K562 (cell line): ENCODE data around the gene AGO4. TPM values are rescaled to one million over a fixed set of nuclear protein-coding genes. Genes with fewer than 3 reads are reported as not detected.

Source experiments
- ELK3 ChIP-seq: fragments of 450-650 bp; formaldehyde crosslinking; IDR thresholded peaks from 2 replicates; pipeline ENCODE4 v1.4.0; 2020; ENCODE audit warnings: mild to moderate bottlenecking
- FOXA3 ChIP-seq, 2 experiments: fragments of 450-650 bp in 1 of 2; sonication (generic) in 1 of 2; formaldehyde crosslinking; IDR thresholded peaks in 1 of 2; conservative IDR thresholded peaks in 1 of 2; 2 replicates each; pipeline versions ENCODE4 v1.4.0 to v1.8.0; 2020 to 2022; ENCODE audit warnings: mild to moderate bottlenecking in 2 of 2, missing genetic modification reagents in 1 of 2
- MAZ ChIP-seq, 2 experiments: fragments of 450-650 bp in 1 of 2; sonication (generic) in 1 of 2; formaldehyde crosslinking; IDR thresholded peaks in 1 of 2; conservative IDR thresholded peaks in 1 of 2; 2 replicates each; pipeline versions ENCODE4 v1.4.0 to v1.5.0; 2020; ENCODE audit warnings: mild to moderate bottlenecking in 1 of 2, missing genetic modification reagents in 1 of 2
- MIER1 ChIP-seq: fragments of 450-650 bp; IDR thresholded peaks from 2 replicates; pipeline ENCODE4 v1.6.1; 2016; ENCODE audit warnings: antibody characterized with exemption, mild to moderate bottlenecking, low read depth
- PHF8 ChIP-seq: fragments of 200-600 bp; sonication (generic); IDR thresholded peaks from 2 replicates; pipeline ENCODE4 v1.6.1; 2012; ENCODE audit warnings: mixed run types, mild to moderate bottlenecking, inconsistent platforms, low read length, moderate library complexity, borderline replicate concordance
- PTRF ChIP-seq: fragments of 450-650 bp; IDR thresholded peaks from 2 replicates; pipeline ENCODE4 v1.6.1; 2016; ENCODE audit warnings: mild to moderate bottlenecking, missing genetic modification characterization, missing compliant biosample characterization
- RBFOX2 ChIP-seq: fragments of 200-400 bp; formaldehyde crosslinking; IDR thresholded peaks from 2 replicates; pipeline ENCODE4 v1.6.1; 2017; ENCODE audit warnings: low read depth, mild to moderate bottlenecking, low read length, moderate library complexity
- SLC30A9 ChIP-seq: fragments of 250-450 bp; sonication (Bioruptor Pico); IDR thresholded peaks from 2 replicates; pipeline ENCODE4 v1.8.0; 2022; ENCODE audit warnings: mild to moderate bottlenecking, moderate library complexity
- ZNF12 ChIP-seq: sonication (generic); formaldehyde crosslinking; IDR thresholded peaks from 2 replicates; pipeline ENCODE4 v1.4.0; 2020; ENCODE audit warnings: mild to moderate bottlenecking, missing genetic modification reagents
- ZNF57 ChIP-seq: fragments of 450-650 bp; formaldehyde crosslinking; IDR thresholded peaks from 2 replicates; pipeline ENCODE4 v1.4.0; 2020; ENCODE audit warnings: mild to moderate bottlenecking, moderate library complexity
- ZNF586 ChIP-seq: fragments of 450-650 bp; formaldehyde crosslinking; conservative IDR thresholded peaks from 2 replicates; pipeline ENCODE4 v1.4.0; 2020; ENCODE audit warnings: mild to moderate bottlenecking, moderate library complexity
- ZNF696 ChIP-seq: fragments of 250-450 bp; sonication (Bioruptor Pico); conservative IDR thresholded peaks from 2 replicates; pipeline ENCODE4 v1.4.0; 2020; ENCODE audit warnings: mild to moderate bottlenecking, moderate library complexity
- polyA plus RNA-seq, 8 experiments: library from polyadenylated mRNA; depleted of rRNA in 4 of 8; stranded (reverse) in 5 of 8; unstranded in 3 of 8; fragments of >200 nt; fragmentation: Nextera tagmentation in 2 of 8; fragmentation: Illumina TruSeq in 1 of 8; extraction: Ambion mirVana in 2 of 8; extraction: Trizol in 1 of 8; gene quantifications; 2 replicates each; pipeline versions ENCODE4 v1.2.1 to v1.2.3, GENCODE V29; 2011 to 2014; ENCODE audit warnings: inconsistent platforms in 1 of 8, missing spikeins in 1 of 8
- total RNA-seq, 7 experiments: library from RNA; depleted of rRNA in 6 of 7; stranded (reverse); fragments of >200 nt in 6 of 7; fragmentation: Illumina TruSeq in 2 of 7; extraction: Trizol in 2 of 7; gene quantifications; 2 replicates each; pipeline versions ENCODE4 v1.2.1 to v1.2.3, GENCODE V29; 2011 to 2021; ENCODE audit warnings: low replicate concordance in 1 of 7
- TF ChIP-seq, protein P1 (sequence below): fragments of 450-650 bp; IDR thresholded peaks from 2 replicates; pipeline ENCODE4 v1.6.1; 2016; ENCODE audit warnings: low read depth
- TF ChIP-seq, protein P2 (sequence below): IDR thresholded peaks from 2 replicates; pipeline ENCODE4 v1.6.1; 2011; ENCODE audit not compliant: insufficient read length; ENCODE audit errors: extremely low read depth

AGO4 gene
- total and polyA plus RNA-seq, 9 of the 15 experiments (the other 6 are each of a cell fraction or from before 2014, with no cell fraction given), result 1.3 to 10.5 (median 6.5) TPM

DNA sequence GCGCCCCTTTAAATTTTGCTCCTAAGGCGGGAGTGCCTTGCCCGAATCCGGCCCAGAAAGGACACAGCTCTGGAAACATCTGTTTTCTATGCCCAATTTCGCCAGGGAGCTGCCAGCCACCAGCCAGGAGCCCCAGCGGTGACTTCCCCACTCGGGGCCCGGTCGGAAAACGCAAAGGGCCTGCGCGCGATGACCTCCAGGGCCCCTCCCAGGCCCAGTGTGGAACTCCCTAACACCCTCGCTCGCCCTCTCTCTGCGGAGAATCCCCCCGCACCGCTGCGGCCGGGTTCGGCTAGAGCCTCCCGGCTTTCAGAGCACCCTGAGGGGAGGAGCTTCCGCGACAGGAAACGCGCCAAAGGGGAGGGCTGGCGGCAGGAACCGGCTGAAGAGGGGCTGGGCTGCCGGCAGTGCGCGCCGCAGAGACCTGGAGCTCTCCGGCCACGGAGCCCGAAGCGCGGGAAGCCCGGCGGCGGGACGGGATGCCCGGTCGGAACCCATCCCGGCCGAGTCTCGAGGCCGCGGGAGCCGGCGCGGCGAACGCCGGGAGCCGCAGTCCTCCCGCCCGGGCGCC is 38.5 kb upstream of the AGO4 start (continued):
- TF ChIP-seq, protein P1, sequence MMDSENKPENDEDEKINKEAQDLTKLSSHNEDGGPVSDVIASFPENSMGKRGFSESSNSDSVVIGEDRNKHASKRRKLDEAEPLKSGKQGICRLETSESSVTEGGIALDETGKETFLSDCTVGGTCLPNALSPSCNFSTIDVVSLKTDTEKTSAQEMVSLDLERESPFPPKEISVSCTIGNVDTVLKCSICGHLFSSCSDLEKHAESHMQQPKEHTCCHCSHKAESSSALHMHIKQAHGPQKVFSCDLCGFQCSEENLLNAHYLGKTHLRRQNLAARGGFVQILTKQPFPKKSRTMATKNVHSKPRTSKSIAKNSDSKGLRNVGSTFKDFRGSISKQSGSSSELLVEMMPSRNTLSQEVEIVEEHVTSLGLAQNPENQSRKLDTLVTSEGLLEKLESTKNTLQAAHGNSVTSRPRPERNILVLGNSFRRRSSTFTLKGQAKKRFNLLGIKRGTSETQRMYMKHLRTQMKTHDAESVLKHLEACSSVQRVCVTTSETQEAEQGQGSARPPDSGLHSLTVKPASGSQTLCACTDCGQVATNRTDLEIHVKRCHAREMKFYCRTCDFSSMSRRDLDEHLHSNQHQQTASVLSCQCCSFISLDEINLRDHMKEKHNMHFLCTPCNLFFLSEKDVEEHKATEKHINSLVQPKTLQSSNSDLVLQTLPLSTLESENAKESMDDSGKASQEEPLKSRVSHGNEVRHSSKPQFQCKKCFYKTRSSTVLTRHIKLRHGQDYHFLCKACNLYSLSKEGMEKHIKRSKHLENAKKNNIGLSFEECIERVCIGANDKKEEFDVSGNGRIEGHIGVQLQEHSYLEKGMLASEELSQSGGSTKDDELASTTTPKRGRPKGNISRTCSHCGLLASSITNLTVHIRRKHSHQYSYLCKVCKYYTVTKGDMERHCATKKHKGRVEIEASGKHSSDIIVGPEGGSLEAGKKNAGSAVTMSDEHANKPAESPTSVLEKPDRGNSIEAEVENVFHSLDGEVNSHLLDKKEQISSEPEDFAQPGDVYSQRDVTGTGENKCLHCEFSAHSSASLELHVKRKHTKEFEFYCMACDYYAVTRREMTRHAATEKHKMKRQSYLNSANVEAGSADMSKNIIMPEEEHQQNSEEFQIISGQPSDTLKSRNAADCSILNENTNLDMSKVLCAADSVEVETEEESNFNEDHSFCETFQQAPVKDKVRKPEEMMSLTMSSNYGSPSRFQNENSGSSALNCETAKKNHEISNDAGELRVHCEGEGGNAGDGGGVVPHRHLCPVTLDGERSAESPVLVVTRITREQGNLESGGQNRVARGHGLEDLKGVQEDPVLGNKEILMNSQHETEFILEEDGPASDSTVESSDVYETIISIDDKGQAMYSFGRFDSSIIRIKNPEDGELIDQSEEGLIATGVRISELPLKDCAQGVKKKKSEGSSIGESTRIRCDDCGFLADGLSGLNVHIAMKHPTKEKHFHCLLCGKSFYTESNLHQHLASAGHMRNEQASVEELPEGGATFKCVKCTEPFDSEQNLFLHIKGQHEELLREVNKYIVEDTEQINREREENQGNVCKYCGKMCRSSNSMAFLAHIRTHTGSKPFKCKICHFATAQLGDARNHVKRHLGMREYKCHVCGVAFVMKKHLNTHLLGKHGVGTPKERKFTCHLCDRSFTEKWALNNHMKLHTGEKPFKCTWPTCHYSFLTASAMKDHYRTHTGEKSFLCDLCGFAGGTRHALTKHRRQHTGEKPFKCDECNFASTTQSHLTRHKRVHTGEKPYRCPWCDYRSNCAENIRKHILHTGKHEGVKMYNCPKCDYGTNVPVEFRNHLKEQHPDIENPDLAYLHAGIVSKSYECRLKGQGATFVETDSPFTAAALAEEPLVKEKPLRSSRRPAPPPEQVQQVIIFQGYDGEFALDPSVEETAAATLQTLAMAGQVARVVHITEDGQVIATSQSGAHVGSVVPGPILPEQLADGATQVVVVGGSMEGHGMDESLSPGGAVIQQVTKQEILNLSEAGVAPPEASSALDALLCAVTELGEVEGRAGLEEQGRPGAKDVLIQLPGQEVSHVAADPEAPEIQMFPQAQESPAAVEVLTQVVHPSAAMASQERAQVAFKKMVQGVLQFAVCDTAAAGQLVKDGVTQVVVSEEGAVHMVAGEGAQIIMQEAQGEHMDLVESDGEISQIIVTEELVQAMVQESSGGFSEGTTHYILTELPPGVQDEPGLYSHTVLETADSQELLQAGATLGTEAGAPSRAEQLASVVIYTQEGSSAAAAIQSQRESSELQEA, result no peak
- no peak for TF ChIP-seq SLC30A9 (CRISPR knock-in tag)
- TF ChIP-seq PHF8, result peak; percentile 87
- no peak for TF ChIP-seq ZNF696 (CRISPR knock-in tag)
- no peak for TF ChIP-seq PTRF
- TF ChIP-seq MAZ (CRISPR knock-in tag; conservative IDR thresholded peaks at IDR 0.05 in 1 of 2, IDR thresholded peaks at IDR 0.05 in 1 of 2), result peak; percentile 87 to 91; a peak in 3 of 4 replicates
- no peak for TF ChIP-seq ZNF57 (CRISPR knock-in tag)
- TF ChIP-seq, protein P2, sequence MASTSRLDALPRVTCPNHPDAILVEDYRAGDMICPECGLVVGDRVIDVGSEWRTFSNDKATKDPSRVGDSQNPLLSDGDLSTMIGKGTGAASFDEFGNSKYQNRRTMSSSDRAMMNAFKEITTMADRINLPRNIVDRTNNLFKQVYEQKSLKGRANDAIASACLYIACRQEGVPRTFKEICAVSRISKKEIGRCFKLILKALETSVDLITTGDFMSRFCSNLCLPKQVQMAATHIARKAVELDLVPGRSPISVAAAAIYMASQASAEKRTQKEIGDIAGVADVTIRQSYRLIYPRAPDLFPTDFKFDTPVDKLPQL, result no peak
- no peak for TF ChIP-seq ZNF586 (CRISPR knock-in tag)
- TF ChIP-seq ELK3 (CRISPR knock-in tag), result no peak
- TF ChIP-seq MIER1, result no peak
- peak; percentile 99 for TF ChIP-seq RBFOX2
- no peak for TF ChIP-seq ZNF12
- TF ChIP-seq FOXA3 (CRISPR knock-in tag; conservative IDR thresholded peaks at IDR 0.05 in 1 of 2, IDR thresholded peaks at IDR 0.05 in 1 of 2), result 0 out of 4 replicates have a peak, but pooled peaks of 1 of the 2 experiments have one; percentile 49
